Measurements from ENCODE around the gene MAD2L1BP. TPM values are rescaled to one million over a fixed set of nuclear protein-coding genes. Genes with fewer than 3 reads are reported as not detected.

The MAD2L1BP gene
- total RNA-seq, 1 experiment from 2014 or later = 30.1 TPM

DNA sequence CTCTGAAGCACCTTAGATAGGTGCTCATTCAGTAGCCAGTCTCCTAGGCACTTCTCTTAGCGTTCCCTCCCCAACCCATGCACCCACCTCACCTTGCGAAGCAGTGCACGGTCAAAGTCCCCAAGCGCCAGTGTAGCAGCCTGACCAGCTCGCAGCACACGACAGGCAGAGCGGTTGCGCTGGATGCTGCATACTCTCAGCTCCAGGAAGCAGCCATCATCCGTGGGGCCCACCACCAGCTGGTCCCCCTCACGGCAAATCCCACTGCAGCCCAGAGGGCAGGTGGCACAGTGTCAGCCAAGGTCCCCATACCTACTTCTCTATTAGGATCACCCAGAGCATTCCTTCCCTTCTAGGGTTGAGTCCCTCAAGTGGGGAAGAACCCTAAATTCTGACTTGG lies 13.1 kb upstream of the MAD2L1BP start (continued):
- TF ChIP-seq, protein P1, sequence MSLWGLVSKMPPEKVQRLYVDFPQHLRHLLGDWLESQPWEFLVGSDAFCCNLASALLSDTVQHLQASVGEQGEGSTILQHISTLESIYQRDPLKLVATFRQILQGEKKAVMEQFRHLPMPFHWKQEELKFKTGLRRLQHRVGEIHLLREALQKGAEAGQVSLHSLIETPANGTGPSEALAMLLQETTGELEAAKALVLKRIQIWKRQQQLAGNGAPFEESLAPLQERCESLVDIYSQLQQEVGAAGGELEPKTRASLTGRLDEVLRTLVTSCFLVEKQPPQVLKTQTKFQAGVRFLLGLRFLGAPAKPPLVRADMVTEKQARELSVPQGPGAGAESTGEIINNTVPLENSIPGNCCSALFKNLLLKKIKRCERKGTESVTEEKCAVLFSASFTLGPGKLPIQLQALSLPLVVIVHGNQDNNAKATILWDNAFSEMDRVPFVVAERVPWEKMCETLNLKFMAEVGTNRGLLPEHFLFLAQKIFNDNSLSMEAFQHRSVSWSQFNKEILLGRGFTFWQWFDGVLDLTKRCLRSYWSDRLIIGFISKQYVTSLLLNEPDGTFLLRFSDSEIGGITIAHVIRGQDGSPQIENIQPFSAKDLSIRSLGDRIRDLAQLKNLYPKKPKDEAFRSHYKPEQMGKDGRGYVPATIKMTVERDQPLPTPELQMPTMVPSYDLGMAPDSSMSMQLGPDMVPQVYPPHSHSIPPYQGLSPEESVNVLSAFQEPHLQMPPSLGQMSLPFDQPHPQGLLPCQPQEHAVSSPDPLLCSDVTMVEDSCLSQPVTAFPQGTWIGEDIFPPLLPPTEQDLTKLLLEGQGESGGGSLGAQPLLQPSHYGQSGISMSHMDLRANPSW (CRISPR knock-in tag; conservative IDR thresholded peaks at IDR 0.05; ENCODE audit: low read depth) = no peak
- no peak for TF ChIP-seq USF2 (CRISPR knock-in tag; IDR thresholded peaks at IDR 0.05)
- TF ChIP-seq, protein P2, sequence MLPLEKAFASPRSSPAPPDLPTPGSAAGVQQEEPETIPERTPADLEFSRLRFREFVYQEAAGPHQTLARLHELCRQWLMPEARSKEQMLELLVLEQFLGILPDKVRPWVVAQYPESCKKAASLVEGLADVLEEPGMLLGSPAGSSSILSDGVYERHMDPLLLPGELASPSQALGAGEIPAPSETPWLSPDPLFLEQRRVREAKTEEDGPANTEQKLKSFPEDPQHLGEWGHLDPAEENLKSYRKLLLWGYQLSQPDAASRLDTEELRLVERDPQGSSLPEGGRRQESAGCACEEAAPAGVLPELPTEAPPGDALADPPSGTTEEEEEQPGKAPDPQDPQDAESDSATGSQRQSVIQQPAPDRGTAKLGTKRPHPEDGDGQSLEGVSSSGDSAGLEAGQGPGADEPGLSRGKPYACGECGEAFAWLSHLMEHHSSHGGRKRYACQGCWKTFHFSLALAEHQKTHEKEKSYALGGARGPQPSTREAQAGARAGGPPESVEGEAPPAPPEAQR (CRISPR knock-in tag; IDR thresholded peaks at IDR 0.05) = no peak
- no peak for TF ChIP-seq HMGXB4 (CRISPR knock-in tag; IDR thresholded peaks at IDR 0.05)

DNA sequence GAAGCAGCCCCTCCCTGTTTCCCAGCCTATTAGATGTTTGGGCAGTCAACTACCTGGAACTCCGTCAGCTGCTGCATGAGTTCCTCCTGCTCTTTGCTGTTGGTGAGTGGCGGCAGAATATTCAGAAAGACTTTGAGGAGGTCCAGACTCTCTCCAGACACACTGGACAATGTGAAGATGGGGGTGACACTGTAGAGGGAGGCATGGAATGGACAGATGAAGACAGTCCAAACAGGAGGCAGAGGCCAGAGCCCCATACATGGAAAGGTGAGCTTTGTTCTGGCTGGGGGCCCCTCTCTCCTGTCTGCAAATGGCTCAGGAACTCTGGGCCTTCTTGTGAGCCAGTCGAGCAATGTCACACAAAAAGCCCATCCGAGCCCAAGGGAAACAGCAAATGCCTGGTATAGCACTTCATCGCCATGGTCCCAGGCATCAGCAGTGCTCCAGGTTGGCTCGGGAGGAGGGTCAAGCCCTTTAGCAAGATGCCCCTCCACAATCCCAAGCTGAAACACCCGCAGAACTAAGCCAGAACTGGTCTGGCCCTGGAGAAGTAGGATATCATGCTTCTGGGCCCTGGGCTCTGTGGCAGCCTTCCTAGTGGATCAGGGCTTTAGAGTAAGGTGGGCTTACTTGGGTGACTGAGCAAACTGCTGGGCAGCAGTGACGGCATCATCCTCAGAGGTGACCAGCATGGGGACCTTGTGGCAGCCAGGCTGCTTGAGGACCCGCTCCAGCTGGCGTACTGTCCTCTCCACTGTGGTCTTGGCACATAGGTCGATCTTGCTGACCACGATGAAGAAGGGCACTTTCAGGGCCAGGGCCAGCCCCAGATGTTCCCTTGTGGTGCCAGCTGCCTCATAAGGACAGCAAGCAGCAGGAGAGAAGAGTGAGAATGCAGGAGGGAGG lies 11.5 kb upstream of the MAD2L1BP start:
- Mint-ChIP-seq H3K36me3 (peaks cover 61% of the 10 kb centered on the region), H3K27me3 (ENCODE audit: low read depth) (no peaks in the 10 kb centered on the region), H3K4me1 (peaks cover 8% of the 10 kb centered on the region), H3K9me3 (no peaks in the 10 kb centered on the region), H3K4me3 (no peak overlapping the region), H3K27ac (no peak overlapping the region)
- ChIA-PET POLR2A (no interaction called here), CTCF (no interaction called here)
- TF ChIP-seq MAX (CRISPR knock-in tag; IDR thresholded peaks at IDR 0.05) = no peak
- TF ChIP-seq PRRX2 (CRISPR knock-in tag; IDR thresholded peaks at IDR 0.05) = no peak
- TF ChIP-seq PRDM15 (CRISPR knock-in tag; IDR thresholded peaks at IDR 0.05) = no peak
- no peak for TF ChIP-seq ZNF219 (CRISPR knock-in tag; IDR thresholded peaks at IDR 0.05; ENCODE audit: borderline replicate concordance)
- TF ChIP-seq TP53 (CRISPR knock-in tag; IDR thresholded peaks at IDR 0.05) = no peak
- no peak for TF ChIP-seq ELF4 (CRISPR knock-in tag; IDR thresholded peaks at IDR 0.05; ENCODE audit: low read depth)
- no peak for TF ChIP-seq HMGXB4 (CRISPR knock-in tag; IDR thresholded peaks at IDR 0.05)
- no peak for TF ChIP-seq ZNF317 (CRISPR knock-in tag; IDR thresholded peaks at IDR 0.05; ENCODE audit: borderline replicate concordance, low read depth)
- TF ChIP-seq ZNF671 (CRISPR knock-in tag; IDR thresholded peaks at IDR 0.05) = no peak
- no peak for TF ChIP-seq KAT7 (CRISPR knock-in tag; IDR thresholded peaks at IDR 0.05; ENCODE audit: borderline replicate concordance)
- no peak for TF ChIP-seq FOXJ3 (CRISPR knock-in tag; IDR thresholded peaks at IDR 0.05; ENCODE audit: borderline replicate concordance)
- no peak for ATAC-seq
- no peak for DNase-seq (ENCODE audit: low spot score)

Measured in WTC11 (cell line).